ENCODE measurements around the gene REL. TPM values are rescaled to one million over a fixed set of nuclear protein-coding genes. Genes with fewer than 3 reads are reported as not detected.

The REL gene
- total RNA-seq, 1 experiment from 2014 or later, result 11.5 TPM

DNA sequence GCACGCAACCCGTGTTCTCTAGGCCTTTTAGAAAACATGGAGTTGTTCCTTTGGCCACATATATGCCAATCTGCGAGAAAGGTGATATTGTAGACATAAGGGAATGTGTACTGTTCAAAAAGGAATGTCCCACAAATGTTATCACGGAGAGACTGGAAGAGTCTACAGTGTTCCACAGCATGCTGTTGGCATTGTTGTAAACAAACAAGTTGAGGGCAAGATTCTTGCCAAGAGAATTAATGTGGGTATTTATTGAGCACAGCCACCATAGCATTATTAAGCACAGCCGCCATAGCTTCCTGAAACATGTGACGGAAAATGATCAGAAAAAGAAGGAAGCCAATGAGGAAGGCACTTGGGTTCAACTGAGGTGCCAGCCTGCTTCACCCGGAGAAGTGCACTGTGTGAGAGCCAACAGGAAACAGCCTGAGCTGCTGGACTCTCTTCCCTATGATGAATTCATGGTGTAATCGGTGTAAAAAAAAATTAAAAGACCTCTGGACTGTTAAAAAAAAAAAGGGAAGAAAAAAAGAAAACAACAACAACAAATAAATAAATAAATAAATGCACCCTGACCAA is 29.0 kb upstream of the REL start:
- BruUV-seq (replicated peaks), result no TSS peak
- intact Hi-C loops (cut with micrococcal nuclease; ENCODE audit: unreplicated experiment), result no loop called here

DNA sequence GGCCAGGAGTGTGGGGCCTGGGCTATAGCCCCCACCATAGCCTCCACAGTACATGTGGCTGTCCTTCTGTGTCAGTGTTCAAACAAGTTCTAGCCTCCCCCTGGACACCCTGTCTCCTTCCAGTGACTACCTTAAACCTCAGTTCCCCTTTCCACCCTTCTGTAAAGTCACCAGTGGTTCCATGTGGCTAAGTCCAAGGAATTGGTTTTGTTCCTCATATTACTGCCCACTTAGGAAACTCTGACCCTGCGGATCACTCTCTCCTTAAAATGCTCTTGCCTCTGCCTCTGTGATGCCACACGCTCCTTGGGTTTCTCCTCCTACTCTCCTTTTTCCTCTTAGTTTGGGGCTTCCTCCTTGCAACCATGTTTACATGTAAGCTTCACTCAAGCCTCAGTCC is 27.8 kb upstream of the REL start:
- no peak for DNase-seq (ENCODE audit: low spot score)
- ChIA-PET POLR2A (ENCODE audit: low non-redundant PET) (no interaction called here), CTCF (no interaction called here)
- Histone ChIP-seq H3K27me3 (replicated peaks; ENCODE audit: insufficient read depth, low read depth, low read length, poor library complexity) (no peaks in the 10 kb centered on the region), H3K27ac (ENCODE audit: low read depth, low read length, poor library complexity, severe bottlenecking) (no peak overlapping the region), H3K9me3 (ENCODE audit: low read depth, low read length, poor library complexity, severe bottlenecking) (no peaks in the 10 kb centered on the region), H3K36me3 (ENCODE audit: insufficient read depth, low read length, poor library complexity, severe bottlenecking) (no peaks in the 10 kb centered on the region), H3K4me3 (ENCODE audit: low read depth, low read length, poor library complexity, severe bottlenecking) (no peak overlapping the region), H3K4me1 (ENCODE audit: insufficient read depth, low read length, poor library complexity, severe bottlenecking) (no peaks in the 10 kb centered on the region)
- TF ChIP-seq, protein P1, sequence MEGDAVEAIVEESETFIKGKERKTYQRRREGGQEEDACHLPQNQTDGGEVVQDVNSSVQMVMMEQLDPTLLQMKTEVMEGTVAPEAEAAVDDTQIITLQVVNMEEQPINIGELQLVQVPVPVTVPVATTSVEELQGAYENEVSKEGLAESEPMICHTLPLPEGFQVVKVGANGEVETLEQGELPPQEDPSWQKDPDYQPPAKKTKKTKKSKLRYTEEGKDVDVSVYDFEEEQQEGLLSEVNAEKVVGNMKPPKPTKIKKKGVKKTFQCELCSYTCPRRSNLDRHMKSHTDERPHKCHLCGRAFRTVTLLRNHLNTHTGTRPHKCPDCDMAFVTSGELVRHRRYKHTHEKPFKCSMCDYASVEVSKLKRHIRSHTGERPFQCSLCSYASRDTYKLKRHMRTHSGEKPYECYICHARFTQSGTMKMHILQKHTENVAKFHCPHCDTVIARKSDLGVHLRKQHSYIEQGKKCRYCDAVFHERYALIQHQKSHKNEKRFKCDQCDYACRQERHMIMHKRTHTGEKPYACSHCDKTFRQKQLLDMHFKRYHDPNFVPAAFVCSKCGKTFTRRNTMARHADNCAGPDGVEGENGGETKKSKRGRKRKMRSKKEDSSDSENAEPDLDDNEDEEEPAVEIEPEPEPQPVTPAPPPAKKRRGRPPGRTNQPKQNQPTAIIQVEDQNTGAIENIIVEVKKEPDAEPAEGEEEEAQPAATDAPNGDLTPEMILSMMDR (conservative IDR thresholded peaks at IDR 0.05; ENCODE audit: low read depth, low read length), result no peak
- no peak for TF ChIP-seq EZH2 (IDR thresholded peaks at IDR 0.05; ENCODE audit: borderline replicate concordance, low read depth, low read length, poor library complexity, severe bottlenecking)
- intact Hi-C loops (cut with micrococcal nuclease; ENCODE audit: unreplicated experiment), result no loop called here
- no TSS peak for BruUV-seq (replicated peaks)

More for the DNA sequence above, 29.0 kb upstream of the REL start:
- H3K4me3 ChIP-seq (ENCODE audit: low read depth, low read length, poor library complexity, severe bottlenecking), result no peak overlapping the region
- TF ChIP-seq EZH2 (IDR thresholded peaks at IDR 0.05; ENCODE audit: borderline replicate concordance, low read depth, low read length, poor library complexity, severe bottlenecking), result no peak
- TF ChIP-seq, protein P1 (conservative IDR thresholded peaks at IDR 0.05; ENCODE audit: low read depth, low read length), result no peak
- H3K27me3 ChIP-seq (replicated peaks; ENCODE audit: insufficient read depth, low read depth, low read length, poor library complexity), result no peaks in the 10 kb centered on the region
- no peaks in the 10 kb centered on the region for H3K4me1 ChIP-seq (ENCODE audit: insufficient read depth, low read length, poor library complexity, severe bottlenecking)
- no peaks in the 10 kb centered on the region for H3K36me3 ChIP-seq (ENCODE audit: insufficient read depth, low read length, poor library complexity, severe bottlenecking)
- no peak for DNase-seq (ENCODE audit: low spot score)
- H3K9me3 ChIP-seq (ENCODE audit: low read depth, low read length, poor library complexity, severe bottlenecking), result no peaks in the 10 kb centered on the region
- CTCF ChIA-PET, result no interaction called here
- no peak overlapping the region for H3K27ac ChIP-seq (ENCODE audit: low read depth, low read length, poor library complexity, severe bottlenecking)
- POLR2A ChIA-PET (ENCODE audit: low non-redundant PET), result no interaction called here

DNA sequence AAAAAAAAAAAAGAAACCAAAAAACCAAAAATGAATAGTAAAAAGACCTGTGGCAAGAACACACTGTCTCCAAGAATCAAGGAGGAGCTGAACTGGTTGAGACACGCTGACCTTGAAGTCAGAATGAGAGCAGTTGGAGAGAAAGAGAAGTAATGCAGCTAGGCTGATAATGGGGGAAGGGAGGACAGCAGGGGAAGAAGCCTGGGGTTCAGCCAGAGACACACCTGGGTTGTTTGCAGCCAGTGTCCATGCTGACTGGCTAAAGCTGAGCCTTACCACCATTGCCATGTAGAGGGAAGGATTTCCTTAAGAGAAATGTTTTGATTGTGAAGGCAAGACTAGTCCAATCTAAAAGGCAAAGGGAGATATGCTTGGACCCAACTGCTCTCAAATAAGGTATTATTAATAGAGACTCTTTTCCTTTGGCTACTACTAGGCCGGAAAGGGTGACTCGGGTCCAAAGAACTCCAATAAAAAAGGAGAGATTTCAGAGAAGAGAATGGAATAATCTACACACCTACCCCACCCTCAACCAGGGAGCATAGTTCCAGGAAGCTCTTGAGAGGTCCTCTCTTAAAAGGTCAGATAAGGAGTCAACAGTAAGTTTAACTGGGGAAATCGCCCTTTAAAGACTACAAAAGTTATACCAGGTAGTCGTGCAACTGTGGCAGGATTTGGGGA is 25.2 kb upstream of the REL start:
- H3K4me3 ChIP-seq (ENCODE audit: low read depth, low read length, poor library complexity, severe bottlenecking), result no peak overlapping the region
- POLR2A ChIA-PET (ENCODE audit: low non-redundant PET), result no interaction called here
- intact Hi-C loops (cut with micrococcal nuclease; ENCODE audit: unreplicated experiment), result no loop called here
- no peak for DNase-seq (ENCODE audit: low spot score)
- H3K9me3 ChIP-seq (ENCODE audit: low read depth, low read length, poor library complexity, severe bottlenecking), result no peaks in the 10 kb centered on the region
- H3K27ac ChIP-seq (ENCODE audit: low read depth, low read length, poor library complexity, severe bottlenecking), result no peak overlapping the region
- TF ChIP-seq, protein P1 (conservative IDR thresholded peaks at IDR 0.05; ENCODE audit: low read depth, low read length), result no peak
- TF ChIP-seq EZH2 (IDR thresholded peaks at IDR 0.05; ENCODE audit: borderline replicate concordance, low read depth, low read length, poor library complexity, severe bottlenecking), result no peak
- no peaks in the 10 kb centered on the region for H3K4me1 ChIP-seq (ENCODE audit: insufficient read depth, low read length, poor library complexity, severe bottlenecking)
- H3K36me3 ChIP-seq (ENCODE audit: insufficient read depth, low read length, poor library complexity, severe bottlenecking), result no peaks in the 10 kb centered on the region
- H3K27me3 ChIP-seq (replicated peaks; ENCODE audit: insufficient read depth, low read depth, low read length, poor library complexity), result no peaks in the 10 kb centered on the region
- CTCF ChIA-PET, result no interaction called here
- no TSS peak for BruUV-seq (replicated peaks)

All from A673 (cell line).